Hepatic stellate cell (primary cell): ENCODE data around the gene SLC35D2.

Source experiments
- DNase-seq: peaks from one replicate; pipeline ENCODE4 v3.0.0; 2011; ENCODE audit warnings: low spot score

SLC35D2 gene

GRCh38 chr9:96383165-96383942, at the start of gene SLC35D2:
SLC35D2 (minus strand) TSS chr9:96383711; CDS start chr9:96383634, 77 bp downstream.
- peak; percentile 75 for DNase-seq

- no peak for DNase-seq
Observed at GRCh38 chr9:96430377-96430776, 46.9 kb upstream of the SLC35D2 start.

- no peak for DNase-seq
Observed at GRCh38 chr9:96429732-96430131, 46.2 kb upstream of the SLC35D2 start.

DNA sequence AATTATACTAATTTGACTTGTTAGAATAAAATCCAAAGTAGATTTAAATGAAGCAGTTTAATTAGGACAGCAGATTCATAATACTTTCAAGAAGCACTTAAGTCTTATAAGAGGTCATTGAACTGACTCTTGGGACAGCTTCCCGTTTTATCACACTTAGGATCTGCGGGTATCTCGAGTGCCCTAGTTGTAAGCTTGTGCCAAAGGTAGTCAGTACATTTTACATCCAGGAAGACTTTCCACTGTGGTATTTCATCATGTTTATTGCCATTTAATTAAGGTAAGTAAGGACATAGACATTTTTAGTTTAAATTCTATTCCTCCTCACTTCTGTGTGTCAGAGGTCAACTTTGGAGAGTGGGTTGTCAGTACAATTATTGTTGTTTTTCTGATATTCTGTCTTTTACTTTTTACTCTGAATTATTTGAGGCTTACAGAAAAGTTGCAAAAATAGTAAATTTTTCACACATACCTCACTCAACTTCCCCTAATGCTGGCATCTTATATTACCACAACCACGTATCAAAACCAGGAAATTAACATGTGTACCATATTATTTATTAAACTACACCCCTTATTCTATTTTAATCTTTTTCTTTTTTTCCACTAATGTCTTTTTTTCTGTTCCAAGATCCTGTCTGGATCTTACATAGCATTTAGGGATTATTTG, 42.1 kb upstream of the SLC35D2 start:
- no peak for DNase-seq

DNA sequence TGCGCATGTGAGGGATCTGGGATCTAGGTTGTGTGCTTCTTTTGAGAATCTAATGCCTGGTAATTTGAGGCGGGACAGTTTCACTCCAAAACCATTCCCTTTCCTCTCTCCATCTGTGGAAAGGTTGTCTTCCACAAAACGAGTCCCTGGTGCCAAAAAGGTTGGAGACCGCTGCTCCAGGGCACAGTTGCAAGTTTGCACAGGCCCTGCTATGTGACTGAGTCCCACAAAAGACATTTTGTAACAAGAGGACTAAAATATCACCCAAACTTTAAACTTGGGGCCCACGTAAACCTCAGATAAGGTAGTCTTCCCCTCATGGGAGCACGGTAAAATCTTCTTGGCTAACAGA, 40.5 kb upstream of the SLC35D2 start:
- DNase-seq: no peak

DNA sequence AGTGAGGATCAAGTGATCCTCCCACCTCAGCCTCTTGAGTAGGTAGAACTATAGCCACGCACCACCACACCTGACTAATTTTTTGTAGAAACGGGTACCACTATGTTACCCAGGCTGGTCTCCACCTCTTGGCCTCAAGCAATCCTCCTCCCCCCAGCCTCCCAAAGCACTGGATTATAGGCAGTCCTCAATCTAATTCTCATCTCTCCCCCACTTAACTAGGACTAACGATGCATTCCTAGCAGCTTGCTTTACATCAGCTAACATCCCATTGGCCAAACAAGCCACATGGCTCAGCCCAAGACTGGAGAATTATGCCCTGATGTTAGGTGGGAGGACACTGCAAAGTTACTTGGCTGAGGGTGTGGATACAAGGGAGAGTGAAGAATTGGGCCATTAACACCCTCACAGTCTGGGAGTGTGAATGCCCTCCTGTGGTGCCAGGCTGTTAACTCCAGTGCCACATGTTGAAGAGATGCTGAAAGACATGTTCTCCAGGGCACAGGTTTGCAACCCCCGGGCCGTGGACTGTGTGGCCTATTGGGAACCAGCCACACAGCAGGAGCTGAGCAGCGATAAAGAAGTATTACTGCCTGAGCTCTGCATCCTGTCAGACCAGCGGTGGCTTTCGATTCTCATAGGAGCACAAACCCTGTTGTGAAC, 39.9 kb upstream of the SLC35D2 start:
- DNase-seq: no peak

DNA sequence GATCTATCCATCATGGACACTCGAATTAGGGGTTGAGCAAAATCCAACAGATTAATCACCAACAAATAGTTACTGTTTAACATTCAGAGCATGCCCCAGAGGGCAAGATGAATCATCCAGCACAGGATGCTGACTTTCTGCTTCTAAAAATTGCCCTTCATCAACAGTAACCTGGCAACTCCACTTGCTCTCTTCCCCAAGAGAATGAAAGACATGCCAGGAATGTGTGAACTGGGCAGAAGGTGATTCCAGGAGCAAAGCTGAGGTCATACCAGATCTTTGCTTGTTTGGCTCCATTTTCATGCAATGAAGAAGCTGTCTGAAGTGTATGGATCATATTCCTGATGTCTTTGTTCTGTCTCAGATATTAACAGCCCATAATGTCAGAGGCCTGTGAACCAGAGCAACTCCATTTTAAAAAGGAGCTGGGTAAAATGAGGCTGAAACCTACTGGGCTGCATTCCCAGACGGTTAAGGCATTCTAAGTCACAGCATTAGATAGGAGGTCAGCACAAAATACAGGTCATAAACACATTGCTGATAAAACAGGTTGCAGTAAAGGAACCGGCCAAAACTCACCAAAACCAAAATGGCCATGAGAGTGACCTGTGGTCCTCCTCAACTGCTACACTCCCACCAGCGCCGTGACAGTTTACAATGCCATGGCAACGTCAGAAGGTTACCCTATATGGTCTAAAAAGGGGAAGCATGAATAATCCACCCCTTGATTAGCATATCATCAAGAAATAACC, 37.1 kb upstream of the SLC35D2 start:
- peak; percentile 86 for DNase-seq

- no peak for DNase-seq
Observed at GRCh38 chr9:96419691-96419969, 36.1 kb upstream of the SLC35D2 start.

- peak; percentile 62 for DNase-seq
Observed at GRCh38 chr9:96418920-96419690, 35.6 kb upstream of the SLC35D2 start.

GRCh38 chr9:96418083-96418919, 34.8 kb upstream of the SLC35D2 start, which contains the start of gene ZNF367:
ZNF367 (minus strand) TSS chr9:96418370; CDS start chr9:96418032, 338 bp downstream.
- DNase-seq: peak; percentile 97

DNA sequence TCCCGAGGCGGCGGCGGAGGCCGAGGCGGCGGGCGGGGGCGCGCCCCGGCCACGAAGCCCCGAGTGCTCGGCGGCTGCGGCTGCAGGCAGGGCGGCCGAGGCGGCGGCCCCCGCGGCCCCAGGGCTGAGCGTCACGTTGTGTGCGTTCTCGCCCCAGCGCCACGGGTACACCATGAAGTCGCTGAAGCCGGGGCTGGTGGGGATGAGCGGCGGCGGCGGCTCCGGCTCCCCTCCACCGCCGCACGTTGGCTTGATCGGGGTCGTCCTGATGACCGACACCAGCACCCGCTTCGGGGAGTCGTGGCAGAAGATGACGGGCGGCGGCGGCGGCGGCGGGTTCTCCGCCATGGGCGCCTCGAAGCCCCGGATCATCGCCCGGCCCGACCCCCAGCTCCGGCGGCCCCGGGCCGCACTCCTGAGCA, 34.2 kb upstream of the SLC35D2 start:
- DNase-seq: no peak

- peak; percentile 96 for DNase-seq
Observed at GRCh38 chr9:96417051-96417586, 33.6 kb upstream of the SLC35D2 start.

DNA sequence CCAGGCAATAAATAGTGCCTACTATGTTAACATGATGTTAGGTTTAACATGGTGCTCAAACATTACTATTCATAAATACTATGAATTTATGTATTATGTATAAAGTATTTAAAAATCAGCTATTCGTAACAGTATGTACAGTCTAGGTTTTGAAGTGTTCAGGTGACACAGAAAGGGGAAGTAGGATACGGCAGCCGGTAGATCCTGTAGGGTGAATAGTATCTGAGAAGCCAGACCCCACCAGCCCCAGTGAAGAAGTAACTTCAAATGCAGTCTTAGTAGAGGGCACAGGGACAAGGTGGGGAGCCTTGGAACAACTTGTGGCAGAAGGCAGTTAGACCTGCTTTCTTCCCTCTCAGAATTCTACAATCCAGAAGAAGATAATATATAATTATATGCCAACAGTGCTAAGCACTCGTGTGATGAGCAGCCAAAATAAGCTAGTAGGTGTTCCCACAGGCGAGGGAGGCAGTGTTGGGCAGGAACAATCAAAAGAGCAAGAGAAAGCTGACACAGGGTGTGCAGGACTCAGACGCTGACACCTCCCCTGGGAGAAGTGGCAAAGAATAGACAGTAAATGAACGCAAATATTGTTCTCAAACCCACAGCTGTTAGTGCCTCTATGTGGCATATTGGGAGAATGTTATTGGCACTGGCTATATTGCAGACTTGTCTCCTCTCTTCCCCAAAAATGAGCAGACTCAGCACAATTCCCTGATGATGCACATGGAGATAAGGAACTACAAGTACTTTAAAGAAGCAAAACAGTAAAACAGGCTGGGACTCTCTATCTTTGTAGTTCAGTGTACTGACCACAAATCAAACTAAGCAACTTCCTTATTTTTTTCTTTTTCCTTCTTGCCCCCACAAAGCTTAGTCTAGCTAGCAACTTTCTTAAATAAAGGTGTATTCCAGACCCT, 30.1 kb upstream of the SLC35D2 start:
- DNase-seq: no peak

DNA sequence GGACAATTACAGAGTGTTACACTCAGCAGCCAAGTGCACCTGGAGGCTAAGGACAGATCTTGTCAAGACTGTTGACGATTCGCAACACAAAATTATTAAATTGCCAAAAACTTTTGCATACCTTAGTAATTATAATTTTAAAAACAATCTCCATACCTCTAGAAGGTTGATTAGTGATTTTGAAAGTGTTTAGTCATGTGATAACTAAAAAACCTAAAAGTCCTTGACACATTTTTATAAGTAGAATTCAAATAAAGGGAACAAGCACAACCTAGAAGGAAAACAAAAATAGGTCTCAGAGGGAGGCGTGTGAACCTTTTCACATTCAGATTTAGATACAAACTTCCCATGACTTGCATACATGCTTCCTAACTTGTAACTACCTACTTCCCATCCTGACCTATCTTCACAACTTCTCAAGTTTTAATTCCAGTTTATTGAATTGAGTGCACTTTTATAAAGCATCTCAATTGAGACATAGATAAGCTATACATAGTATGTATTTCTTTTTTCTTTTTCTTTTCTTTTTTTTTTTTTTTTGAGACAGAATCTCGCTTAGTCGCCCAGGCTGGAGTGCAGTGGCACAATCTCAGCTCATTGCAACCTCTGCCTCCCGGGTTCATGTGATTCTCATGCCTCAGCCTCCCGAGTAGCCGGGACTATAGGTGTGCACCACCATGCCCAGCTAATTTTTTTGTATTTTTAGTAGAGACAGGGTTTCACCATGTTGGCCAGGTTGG, 28.8 kb upstream of the SLC35D2 start:
- DNase-seq: no peak

- DNase-seq: no peak
Observed at GRCh38 chr9:96411129-96411838, 27.8 kb upstream of the SLC35D2 start.

DNA sequence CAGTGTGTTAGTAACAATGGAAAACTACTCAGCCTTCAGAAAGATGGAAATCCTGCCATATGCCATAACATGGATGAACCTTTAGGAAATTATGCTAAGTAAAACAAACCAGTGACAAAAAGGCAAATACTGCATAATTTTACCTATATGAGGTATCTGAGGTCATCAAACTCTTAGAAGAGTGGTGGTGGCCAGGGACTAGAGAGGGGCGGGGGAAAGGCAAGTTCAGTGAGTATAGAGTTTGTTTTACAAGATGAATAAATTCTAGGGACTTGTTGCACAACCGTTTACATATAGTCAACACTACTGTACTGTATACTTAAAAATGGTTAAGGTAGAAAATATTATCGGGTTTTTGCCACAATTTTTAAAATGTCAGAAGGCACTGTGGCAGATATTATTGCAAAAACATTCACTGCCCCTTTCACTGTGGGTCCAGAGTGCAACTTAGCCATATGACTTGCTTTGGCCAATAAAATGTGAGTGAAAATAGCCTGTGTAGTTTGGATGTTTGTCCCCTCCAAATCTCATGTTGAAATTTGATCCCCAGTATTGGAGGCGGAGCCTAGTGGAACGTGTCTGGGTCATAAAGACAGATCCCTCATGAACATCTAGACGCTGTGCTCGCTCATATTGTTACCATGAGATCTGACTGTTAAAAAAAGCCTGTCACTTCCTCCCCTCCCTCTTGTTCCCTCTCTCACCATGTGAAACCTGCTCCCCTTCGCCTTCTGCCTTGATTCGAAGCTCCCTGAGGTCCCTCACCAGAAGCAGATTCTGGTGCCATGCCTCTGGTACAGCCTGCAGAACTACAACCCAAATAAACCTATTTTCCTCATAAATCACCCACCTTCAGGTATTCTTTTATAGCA, 25.1 kb upstream of the SLC35D2 start:
- DNase-seq: no peak
